ENCODE measurements around the gene GALNT10.

GALNT10 gene

DNA sequence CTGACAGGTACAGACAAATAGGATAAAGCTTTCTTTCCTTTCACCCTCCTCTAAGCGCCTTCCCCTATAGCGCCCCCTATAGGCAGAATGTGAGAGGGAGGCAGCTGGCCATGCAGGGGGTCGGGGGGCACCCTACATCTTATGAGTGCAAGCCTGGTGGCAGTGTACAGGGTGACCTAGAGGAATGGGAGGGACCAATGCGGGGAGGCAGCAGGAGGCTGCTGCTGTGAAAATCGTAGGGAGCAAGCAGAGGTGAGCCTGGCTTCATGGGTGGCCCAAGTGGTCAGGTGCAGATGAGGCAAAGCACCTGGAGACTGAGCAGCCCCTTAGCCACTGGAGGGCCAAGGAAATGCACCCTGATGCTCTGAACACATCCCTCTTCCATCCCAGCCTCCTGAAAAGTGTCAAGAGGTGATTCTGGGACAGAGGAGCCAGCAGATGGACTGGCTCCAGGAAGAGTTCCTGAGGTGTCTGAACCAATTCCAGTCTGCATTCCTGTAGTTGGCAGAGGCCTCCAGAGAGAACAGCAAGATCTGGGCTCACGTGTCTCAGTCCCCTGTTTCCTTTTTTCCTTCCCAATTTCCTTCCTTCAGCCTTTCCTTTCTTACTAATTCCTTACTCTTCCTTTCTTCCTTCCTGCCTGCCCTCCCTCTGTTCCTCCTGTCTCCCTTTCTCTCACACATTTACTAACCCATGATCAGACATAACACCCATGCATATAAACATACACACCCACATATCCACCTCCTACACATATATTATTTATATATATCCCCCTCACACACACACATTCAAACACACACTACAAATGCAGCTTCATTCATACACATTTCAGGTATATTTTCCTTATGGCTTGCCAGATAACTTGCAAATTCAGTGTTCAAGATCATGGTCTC, 32.8 kb upstream of the GALNT10 start:
- TF ChIP-seq CTCF (IDR thresholded peaks at IDR 0.05), result no peak
- H3K4me3 ChIP-seq, result no peak overlapping the region
- H3K27ac ChIP-seq, result no peak overlapping the region
- no peak for DNase-seq (ENCODE audit: low spot score)

- DNase-seq (ENCODE audit: low spot score), result no peak
- no peak for TF ChIP-seq CTCF (IDR thresholded peaks at IDR 0.05)
- H3K27ac ChIP-seq, result no peak overlapping the region
- H3K4me3 ChIP-seq, result no peak overlapping the region
Measured at GRCh38 chr5:154158379-154158737, 32.2 kb upstream of the GALNT10 start.

DNA sequence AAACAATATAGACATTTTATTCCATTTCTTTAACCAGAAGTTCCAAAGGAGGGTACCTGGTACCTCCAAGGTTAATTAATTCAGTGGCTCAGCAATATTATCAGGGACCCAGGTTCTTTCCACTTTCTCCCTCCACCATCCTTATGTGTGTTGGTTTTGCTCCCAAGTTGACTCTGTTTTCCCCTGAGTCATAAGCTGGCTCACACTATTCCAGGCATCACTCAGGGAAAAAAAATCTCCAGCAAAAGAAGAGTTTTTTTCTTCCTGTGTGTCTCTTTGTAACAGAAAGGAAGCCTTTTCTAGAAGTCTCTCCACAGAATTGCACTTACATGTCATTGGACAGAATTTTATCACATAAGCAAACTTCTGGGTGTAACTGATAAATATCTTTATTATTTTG, 31.2 kb upstream of the GALNT10 start:
- Histone ChIP-seq H3K27ac (no peak overlapping the region), H3K4me3 (no peak overlapping the region)
- no peak for TF ChIP-seq CTCF (IDR thresholded peaks at IDR 0.05)
- no peak for DNase-seq (ENCODE audit: low spot score)

GRCh38 chr5:154162539-154163151, 27.9 kb upstream of the GALNT10 start:
- H3K4me3 ChIP-seq, result no peak overlapping the region
- no peak for DNase-seq (ENCODE audit: low spot score)
- H3K27ac ChIP-seq, result no peak overlapping the region
- no peak for TF ChIP-seq CTCF (IDR thresholded peaks at IDR 0.05)

DNA sequence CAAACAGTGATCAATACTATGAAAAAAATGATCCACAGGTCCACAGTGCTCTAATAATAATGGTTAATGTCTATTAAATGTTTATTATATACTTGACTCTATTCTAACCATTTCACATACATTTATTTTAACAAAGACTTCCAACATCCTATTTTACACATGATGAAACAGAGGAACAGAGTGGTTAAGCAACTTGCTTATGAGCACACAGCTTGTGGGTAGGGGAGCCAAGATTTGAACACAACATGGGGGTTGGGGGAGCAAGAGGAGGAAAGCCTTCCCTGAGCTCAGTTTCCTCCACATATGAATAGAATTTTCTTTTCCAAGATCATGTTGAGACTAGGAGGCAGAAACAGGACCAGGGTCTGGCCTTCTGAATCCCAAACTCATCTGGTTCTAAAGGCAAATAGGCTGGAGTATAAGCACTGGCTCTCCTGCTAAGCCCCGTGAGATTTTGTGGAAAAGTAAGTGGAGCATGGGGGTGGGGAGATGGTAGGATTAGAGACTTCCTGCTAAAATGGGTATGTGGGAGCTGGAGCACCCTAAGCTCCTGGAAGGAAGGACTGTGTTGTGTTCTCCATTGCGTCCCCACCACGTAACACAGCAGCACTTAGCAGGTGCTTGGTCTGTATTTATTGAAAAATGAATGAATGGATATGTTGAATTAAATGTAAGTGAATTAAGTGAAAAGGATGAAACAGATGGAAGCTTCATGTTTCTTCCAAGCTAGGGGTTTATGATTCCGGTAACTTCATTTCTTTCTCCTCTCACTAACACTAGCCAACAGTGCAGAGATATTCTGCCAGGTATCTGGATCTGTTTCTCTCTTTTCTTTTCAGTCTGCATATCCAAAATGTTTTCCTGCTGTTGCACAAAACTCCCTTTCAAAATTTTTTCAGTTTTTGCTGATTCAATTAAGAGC, 26.9 kb upstream of the GALNT10 start:
- H3K4me3 ChIP-seq, result no peak overlapping the region
- TF ChIP-seq CTCF (IDR thresholded peaks at IDR 0.05), result no peak
- DNase-seq (ENCODE audit: low spot score), result no peak
- no peak overlapping the region for H3K27ac ChIP-seq

DNA sequence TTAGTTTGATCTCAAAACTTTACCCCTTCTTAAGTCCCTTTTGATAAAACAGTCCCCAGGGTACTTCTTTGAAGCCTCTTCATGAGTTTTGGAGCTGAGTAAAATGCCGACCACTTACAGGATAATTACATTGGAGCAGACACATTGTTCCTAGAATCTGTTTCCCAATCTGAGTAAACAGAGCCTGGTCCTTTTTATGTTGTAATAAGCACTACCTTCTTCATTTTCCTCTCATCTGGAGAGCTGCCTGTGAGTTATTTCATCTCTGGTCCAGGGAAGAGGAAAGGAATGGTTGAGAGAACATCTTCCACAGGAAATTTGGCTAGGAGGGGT, 26.3 kb upstream of the GALNT10 start:
- Histone ChIP-seq H3K4me3 (no peak overlapping the region), H3K27ac (no peak overlapping the region)
- no peak for DNase-seq (ENCODE audit: low spot score)
- no peak for TF ChIP-seq CTCF (IDR thresholded peaks at IDR 0.05)
